ENCODE data around the gene FAT1.
"Not testable (repeated sequence)": the region's sequence is repeated elsewhere in the genome, so short reads cannot be mapped to it uniquely, and the experiment has no call there.

FAT1 gene

GRCh38 chr4:186723292-186724057, at the start of gene FAT1:
FAT1 (minus strand) TSS chr4:186723856; CDS start chr4:186709827, 14,029 bp downstream.
- no peak for DNase-seq

GRCh38 chr4:186772936-186773487, 49.4 kb upstream of the FAT1 start:
- DNase-seq, result no peak

GRCh38 chr4:186771624-186772023, 48.0 kb upstream of the FAT1 start:
- DNase-seq, result no peak

- no peak for DNase-seq
Observed at GRCh38 chr4:186770481-186771175, 47.0 kb upstream of the FAT1 start.

- no peak for DNase-seq
Observed at GRCh38 chr4:186767794-186768193, 44.1 kb upstream of the FAT1 start.

- no peak for DNase-seq
Observed at GRCh38 chr4:186765673-186766546, 42.3 kb upstream of the FAT1 start.

- no peak for DNase-seq
Observed at GRCh38 chr4:186765138-186765537, 41.5 kb upstream of the FAT1 start.

GRCh38 chr4:186764457-186764856, 40.8 kb upstream of the FAT1 start:
- no peak for DNase-seq

- DNase-seq, result no peak
Observed at GRCh38 chr4:186762865-186763264, 39.2 kb upstream of the FAT1 start.

GRCh38 chr4:186762361-186762760, 38.7 kb upstream of the FAT1 start:
- no peak for DNase-seq

GRCh38 chr4:186761956-186762355, 38.3 kb upstream of the FAT1 start:
- DNase-seq, result not testable (repeated sequence)

- no peak for DNase-seq
Observed at GRCh38 chr4:186761393-186761792, 37.7 kb upstream of the FAT1 start.

GRCh38 chr4:186760576-186760975, 36.9 kb upstream of the FAT1 start:
- DNase-seq, result no peak

GRCh38 chr4:186759990-186760389, 36.3 kb upstream of the FAT1 start:
- no peak for DNase-seq

- DNase-seq, result no peak
Observed at GRCh38 chr4:186758929-186759682, 35.5 kb upstream of the FAT1 start.

GRCh38 chr4:186757696-186758355, 34.2 kb upstream of the FAT1 start:
- no peak for DNase-seq

- not testable (repeated sequence) for DNase-seq
Observed at GRCh38 chr4:186756550-186756949, 32.9 kb upstream of the FAT1 start.

GRCh38 chr4:186755550-186756519, 32.2 kb upstream of the FAT1 start:
- DNase-seq, result no peak

GRCh38 chr4:186754976-186755375, 31.3 kb upstream of the FAT1 start:
- no peak for DNase-seq

GRCh38 chr4:186752325-186752724, 28.7 kb upstream of the FAT1 start:
- no peak for DNase-seq

All from NCI-H1694 treated with DMSO at 0.1 percent for 48 hours (cell line).